ENCODE data around the gene LHX8. TPM values are rescaled to one million over a fixed set of nuclear protein-coding genes. Genes with fewer than 3 reads are reported as not detected.

The LHX8 gene
- total RNA-seq, 4 donors from 2014 or later: 0.48 to 1.3 TPM; not detected in 2

DNA sequence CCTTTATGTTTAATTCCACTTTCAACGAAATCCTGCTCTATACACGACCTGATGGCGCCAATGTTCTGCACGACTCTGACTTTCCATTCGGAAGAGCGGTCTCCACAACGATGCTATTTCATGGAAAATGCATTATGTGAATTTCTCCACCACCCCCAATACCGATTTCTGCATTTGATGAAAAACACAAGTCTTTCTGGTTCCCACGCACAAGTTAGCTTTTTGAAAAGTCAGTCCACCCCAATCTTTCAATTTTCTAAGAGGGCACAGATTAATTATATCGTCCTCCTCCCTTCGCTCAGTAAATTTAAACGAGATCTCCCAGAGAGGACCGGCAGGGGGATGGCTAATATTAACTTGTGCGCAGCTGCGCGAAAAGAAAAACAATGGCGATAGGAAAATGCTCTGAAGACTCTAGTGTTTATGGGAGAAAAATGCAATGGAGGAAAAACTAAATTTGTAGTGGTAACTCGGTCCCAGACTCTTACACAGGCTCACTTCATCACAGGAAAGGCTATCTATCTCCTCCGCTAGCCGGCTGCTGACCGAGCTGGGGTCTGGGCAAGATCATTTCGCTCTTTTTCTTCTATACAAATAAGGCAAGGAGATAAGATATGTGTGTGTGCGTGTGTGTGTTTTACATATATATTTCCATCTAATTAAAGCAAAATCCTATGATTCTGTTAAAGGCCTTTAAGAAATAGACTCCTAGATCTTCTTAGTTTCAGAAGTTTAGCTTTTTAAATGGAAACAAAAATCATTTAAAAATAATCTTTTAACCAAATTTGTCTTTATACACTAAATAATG is 1.2 kb upstream of the LHX8 start:
- Histone ChIP-seq H3K36me3 (no peaks in the 10 kb centered on the region), H3K4me3 (no peak overlapping the region), H3K27ac (peak overlapping the region in 1 of 2 donors; percentile 3), H3K27me3 (peaks cover 0 to 71% of the 10 kb centered on the region in 2 donors), H3K4me1 (peaks cover 0 to 11% of the 10 kb centered on the region in 2 donors), H3K9me3 (no peaks in the 10 kb centered on the region)
- TF ChIP-seq, protein P1, sequence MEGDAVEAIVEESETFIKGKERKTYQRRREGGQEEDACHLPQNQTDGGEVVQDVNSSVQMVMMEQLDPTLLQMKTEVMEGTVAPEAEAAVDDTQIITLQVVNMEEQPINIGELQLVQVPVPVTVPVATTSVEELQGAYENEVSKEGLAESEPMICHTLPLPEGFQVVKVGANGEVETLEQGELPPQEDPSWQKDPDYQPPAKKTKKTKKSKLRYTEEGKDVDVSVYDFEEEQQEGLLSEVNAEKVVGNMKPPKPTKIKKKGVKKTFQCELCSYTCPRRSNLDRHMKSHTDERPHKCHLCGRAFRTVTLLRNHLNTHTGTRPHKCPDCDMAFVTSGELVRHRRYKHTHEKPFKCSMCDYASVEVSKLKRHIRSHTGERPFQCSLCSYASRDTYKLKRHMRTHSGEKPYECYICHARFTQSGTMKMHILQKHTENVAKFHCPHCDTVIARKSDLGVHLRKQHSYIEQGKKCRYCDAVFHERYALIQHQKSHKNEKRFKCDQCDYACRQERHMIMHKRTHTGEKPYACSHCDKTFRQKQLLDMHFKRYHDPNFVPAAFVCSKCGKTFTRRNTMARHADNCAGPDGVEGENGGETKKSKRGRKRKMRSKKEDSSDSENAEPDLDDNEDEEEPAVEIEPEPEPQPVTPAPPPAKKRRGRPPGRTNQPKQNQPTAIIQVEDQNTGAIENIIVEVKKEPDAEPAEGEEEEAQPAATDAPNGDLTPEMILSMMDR (IDR thresholded peaks at IDR 0.05): no peak
- TF ChIP-seq POLR2A (IDR thresholded peaks at IDR 0.05): no peak
- intact Hi-C loops (cut with DNase I; ENCODE audit: low total_unique reads): no loop called here
- DNase-seq: no peak

DNA sequence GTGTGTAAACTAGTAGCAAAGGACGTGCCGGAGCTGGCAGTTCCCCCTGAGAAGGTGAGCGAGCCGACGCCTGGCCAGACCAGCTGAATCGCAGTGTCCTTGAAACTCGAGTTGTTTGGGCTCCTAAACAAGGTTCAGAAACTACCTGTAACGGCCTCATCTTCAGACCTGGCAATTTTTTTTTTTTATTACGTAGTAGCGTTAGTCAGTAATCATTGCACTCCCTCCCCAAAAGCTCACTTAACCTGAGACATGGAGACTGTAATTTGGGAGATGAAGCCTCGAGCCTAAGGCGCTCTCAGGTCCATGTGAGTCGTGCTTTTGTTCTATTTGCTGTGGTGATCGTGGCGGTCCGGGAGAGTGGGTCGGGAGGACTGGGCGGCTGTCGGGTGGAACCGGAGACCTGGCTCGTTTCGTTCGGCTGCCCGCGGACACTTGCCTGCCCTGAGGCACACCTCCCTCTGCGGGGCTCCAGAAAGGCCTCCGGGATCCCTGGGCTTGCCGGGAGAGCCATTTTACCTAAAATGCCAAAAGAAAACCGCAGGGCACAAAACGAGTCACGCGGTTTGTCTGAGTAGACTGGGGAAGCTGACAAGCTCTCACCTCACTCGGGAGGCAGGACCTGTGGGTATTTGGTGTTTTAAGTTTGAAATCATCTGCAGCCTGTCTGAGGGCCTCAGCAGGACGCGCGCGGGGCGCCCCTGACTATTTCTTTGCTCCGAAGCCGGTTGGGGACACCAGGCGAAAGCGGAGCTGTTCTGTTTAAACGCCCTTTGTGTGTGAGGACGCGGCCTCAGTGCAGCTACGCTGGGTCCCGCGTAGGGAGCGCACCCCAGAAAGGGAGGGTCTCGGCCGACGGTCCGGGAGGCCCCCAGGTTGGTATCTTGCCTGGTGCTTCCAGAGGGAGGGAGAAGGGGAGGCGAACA is 722 bp downstream of the LHX8 start:
- Histone ChIP-seq H3K4me3 (peak overlapping the region; percentile 13 to 17), H3K9me3 (no peaks in the 10 kb centered on the region), H3K27me3 (peaks cover 0 to 65% of the 10 kb centered on the region in 2 donors), H3K27ac (peak overlapping the region in 1 of 2 donors; percentile 17), H3K36me3 (no peaks in the 10 kb centered on the region), H3K4me1 (peaks cover 0 to 11% of the 10 kb centered on the region in 2 donors)
- no peak for DNase-seq
- intact Hi-C loops (cut with DNase I; ENCODE audit: low total_unique reads): no loop called here
- TF ChIP-seq, protein P1 (IDR thresholded peaks at IDR 0.05): no peak
- no peak for TF ChIP-seq POLR2A (IDR thresholded peaks at IDR 0.05)

DNA sequence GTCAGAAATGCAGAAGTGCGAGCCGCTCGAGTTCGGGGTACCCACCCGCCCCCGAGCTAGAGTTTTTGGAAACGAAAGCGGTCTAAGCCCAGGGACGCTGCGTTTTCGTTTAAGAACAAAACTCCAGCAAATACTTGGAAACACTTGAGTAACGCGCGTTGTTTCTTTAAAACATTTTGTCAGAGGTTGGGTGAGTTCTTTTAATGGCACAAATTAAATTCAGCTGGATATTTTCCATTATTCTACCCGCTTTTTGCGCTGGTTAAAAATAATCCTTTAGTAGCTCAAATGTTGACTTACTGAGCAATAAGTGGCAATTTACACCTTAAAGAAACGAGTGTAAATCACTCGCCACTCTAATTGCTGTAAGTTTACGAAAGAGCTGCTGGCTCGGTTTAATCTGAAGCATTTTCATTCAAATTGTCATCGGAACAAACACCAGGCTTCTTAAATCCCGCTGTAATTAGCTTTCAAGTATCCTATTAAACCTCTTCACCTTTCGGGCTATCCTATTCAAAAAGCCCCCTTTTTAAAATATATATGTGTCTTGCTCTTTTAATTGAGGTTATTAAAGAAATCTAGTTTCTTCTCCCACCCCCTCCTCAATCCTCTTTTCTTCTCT is 1.5 kb downstream of the LHX8 start:
- TF ChIP-seq POLR2A (IDR thresholded peaks at IDR 0.05): no peak
- TF ChIP-seq, protein P1 (IDR thresholded peaks at IDR 0.05): no peak
- Histone ChIP-seq H3K36me3 (no peaks in the 10 kb centered on the region), H3K27ac (no peak overlapping the region), H3K9me3 (no peaks in the 10 kb centered on the region), H3K4me1 (peaks cover 0 to 11% of the 10 kb centered on the region in 2 donors), H3K4me3 (peak overlapping the region; percentile 13 to 17), H3K27me3 (peaks cover 0 to 60% of the 10 kb centered on the region in 2 donors)
- intact Hi-C loops (cut with DNase I; ENCODE audit: low total_unique reads): no loop called here
- DNase-seq: no peak

DNA sequence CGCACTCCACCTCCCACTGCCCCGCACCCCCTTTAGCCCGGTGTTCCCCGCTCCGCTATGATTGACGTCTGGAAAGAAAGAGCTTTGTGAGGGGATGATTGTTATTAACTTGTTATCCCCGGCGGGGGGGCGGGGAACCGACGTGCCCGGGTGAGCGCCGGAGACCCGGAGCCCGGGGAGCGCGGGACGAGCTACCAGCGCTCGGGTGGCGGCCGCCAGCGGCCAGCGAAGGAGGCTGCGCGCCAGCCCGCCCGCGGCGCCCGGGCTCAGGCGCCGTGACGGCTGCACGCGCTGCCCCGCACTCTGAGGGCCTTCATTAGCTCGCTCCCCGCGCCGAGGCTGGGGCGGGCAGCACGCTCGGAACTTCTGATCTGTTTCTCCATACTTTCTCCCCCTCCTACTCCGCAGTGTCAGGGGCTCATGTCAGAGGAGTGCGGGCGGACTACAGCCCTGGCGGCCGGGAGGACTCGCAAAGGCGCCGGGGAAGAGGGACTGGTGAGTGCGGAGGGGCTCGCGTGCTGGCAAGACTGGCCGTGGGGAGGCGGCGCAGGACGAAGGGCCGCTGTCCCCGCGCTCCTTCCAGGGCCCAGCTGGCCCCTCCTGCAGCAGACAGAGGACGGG is 2.1 kb downstream of the LHX8 start:
- H3K36me3 ChIP-seq: no peaks in the 10 kb centered on the region
- TF ChIP-seq, protein P1 (IDR thresholded peaks at IDR 0.05): no peak
- TF ChIP-seq POLR2A (IDR thresholded peaks at IDR 0.05): no peak
- H3K4me1 ChIP-seq: peaks cover 0 to 11% of the 10 kb centered on the region in 2 donors
- no peak for DNase-seq
- peaks cover 0 to 60% of the 10 kb centered on the region in 2 donors for H3K27me3 ChIP-seq
- H3K27ac ChIP-seq: no peak overlapping the region
- intact Hi-C loops (cut with DNase I; ENCODE audit: low total_unique reads): no loop called here
- H3K9me3 ChIP-seq: no peaks in the 10 kb centered on the region
- no peak overlapping the region for H3K4me3 ChIP-seq

All from uterus (tissue), 4 donors.